ENCODE data around the gene FANCC.
"Not testable (repeated sequence)": the region's sequence is repeated elsewhere in the genome, so short reads cannot be mapped to it uniquely, and the experiment has no call there.

Gene FANCC

DNA sequence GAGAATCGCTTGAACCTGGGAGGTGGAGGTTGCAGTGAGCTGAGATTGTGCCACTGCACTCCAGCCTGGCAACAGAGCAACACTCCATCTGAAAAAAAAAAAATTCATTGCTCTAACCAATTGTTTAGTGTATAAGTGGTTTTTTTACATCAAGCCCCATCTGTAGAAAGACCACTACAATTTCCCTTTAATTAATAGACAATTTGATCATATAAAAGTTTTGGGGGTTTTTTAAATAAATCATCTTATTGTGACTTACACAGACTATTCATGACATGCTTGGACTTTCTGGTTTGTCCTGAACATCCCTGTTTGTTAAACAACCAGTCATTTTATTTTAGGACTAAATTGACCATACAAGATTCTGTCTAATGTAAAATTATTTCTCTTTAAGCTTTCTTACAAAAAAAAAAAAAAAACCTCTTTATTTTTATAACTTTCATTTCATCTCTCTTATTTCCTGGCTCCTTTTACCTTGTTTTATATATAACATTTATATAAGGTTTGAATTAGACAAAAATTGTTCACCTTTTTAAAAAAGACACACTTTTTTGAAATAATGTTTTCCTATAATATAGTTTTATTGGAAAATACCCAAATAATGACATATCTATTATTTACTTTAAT is 9.8 kb upstream of the FANCC start:
- no peak for DNase-seq

DNA sequence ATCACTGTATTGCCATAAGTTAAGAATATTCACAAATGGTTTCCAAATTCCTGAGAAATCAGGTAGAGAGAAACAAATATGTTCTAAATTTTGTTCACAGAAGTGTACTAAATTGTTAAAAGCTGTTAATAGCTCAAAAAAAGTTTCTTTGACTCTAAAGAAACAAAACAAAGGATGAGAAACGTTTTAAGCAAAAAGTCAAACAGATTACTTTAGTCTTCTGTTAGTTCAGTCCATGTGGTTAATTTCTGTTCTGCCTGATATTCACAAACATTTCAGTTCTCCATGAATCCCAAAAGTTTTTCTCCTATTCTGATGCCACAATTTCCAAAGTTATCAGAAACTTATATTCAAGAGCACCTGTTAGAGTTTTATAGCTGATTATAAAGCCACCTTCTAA is 7.7 kb upstream of the FANCC start:
- no peak for DNase-seq

DNA sequence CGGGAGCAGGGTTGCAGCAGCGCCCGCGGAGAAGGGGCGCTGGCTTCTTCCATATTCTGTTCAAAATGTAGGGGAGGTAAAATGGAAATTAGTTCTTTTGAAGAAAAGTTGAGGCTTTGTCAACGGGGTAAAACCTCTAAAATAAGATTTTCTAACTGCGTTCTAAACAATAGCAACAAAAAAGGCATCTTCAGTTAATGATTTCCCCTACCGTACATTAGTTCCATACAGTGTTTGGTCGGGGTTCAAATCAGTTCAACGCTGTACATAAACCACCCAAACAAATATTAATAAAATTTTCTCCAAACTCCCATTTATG is 343 bp upstream of the FANCC start:
- no peak for DNase-seq

DNA sequence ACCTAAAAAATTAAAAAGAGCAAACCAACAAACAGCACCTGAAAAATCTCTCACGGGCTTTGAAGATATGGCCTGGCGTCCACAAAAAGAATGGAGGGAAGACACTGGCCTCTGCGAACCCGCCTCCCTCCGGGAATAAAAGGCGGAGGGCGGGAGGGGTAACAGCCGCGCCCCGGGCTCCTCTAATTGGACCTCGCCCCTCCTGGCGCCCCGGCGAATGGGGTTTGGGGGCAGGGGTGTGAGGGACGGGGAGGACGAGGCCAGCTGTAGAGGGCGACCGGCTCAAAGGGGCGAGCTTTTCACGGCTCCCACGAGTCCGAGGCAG is 753 bp downstream of the FANCC start:
- peak; percentile 89 for DNase-seq

DNA sequence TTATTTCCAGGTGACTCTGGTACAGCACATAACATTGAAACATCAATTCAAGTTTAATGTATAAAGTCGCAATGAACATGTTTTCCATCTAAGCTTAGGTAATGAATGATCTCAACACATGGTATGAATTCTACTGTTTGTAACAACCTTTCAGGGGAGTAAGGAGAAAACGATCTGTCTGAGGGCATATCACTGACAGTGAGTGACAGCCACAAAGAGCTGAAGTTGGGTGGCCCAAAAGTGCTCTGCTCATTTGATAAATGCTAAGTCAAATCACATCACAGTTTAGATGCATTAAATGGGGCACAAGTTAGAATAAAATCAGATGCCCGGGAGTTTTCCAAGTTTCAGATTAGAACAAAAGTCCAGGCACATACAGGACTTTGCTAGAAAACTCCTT is 1.2 kb downstream of the FANCC start:
- DNase-seq, result no peak

DNA sequence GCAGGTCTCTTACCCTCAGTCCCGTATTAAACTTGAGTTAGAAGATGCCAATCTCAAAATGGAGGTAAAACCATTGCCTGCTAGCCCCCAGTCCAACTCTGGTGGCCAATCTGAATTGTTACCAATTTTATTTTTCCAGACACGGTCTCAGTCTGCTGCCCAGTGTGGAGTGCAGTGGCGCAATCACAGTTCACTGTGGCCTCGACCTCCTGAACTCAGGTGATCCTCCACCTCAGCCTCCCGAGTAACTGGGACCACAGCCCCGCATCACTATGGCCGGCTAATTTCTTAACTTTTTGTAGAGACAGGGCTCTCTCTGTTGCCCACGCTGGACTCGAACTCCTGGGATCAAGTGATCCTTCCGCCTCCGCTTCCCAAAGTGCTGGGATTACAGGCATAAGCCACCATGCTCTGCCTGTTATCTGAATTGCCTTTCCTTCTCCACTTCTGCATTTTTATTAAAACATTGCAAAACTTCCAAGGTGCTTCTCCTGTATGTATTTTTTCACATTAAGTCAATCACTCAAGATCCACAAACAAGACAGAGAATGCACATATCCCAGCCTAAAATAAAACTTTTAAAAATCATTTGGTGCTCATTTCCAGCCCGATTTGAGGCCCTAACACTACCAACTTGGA is 2.3 kb downstream of the FANCC start:
- no peak for DNase-seq

DNA sequence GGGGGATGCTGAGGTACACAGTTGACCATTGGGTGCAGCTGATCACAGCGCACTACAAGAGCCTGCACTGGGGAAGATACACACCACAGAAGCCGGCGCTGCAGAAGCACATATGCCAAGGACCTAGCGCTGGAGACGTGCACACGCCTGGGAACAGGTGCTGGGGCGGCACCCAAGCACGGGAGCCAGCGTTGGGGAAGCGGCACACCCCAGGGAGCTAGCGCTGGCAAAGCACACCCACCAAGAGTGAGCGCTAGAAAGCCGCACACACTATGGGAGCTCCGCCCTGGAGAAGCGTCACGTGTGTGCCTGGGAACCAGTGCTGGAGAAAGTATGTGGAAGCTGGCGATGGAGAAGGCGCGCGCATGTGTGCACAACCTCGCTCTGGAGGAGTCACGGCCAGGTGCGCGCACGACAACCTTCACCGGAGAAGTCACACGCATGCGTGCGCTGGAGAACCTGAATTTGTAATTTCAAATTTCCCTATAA is 4.5 kb downstream of the FANCC start:
- peak; percentile 76 for DNase-seq

DNA sequence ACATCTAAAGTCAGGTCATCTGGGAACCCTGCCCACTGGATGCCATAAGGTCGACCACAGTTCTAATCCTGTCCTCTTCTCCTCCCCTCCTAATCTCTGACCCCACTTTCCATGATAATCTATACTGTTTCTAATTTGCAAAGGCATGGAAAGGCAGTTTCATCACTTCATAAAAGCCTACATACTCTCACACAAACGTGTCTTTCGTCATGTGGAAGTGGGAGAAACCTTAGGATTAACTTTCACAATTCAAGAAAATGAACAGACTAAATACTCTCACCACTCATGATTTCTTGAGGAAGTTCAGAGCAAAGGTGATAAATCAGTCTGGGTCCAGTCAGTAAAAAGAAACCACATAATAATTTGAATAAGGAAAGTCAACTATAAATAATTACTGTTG is 5.5 kb downstream of the FANCC start:
- peak; percentile 13 for DNase-seq

DNA sequence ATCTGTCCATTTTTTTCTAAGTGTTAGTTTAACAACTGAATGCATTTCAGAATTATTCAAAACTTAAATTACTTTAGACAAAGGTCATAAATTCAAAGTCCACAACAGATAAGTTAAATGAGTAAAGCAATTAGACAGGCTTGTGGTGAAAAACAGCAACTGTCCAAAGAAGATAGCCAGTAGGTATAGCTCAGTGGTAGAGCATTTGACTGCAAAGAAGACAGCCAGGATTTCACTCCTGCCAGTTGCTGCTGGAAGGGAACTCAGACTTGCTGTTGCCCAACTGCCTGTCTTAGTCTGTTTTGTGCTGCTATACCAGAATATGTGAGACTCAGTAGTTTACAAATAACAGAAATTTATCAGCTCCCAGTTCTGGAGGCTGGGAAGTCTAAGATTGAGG is 10.0 kb downstream of the FANCC start:
- no peak for DNase-seq

DNA sequence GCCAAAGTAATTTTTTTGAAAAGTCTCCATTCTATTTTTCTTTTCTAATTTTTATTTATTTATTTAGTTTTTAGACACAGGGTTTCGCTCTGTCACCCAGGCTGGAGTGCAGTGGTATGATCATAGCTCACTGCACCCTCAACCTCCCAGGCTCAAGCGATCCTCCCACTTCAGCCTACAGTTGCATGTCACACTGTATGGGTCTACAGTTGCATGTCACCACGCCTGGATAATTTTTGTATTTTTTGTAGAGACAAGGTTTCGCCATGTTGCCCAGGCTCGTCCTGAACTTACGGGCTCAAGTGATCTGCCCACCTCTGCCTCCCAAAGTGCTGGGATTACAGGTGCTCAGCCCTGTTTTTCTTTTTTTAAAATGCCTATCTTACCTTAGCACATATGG is 10.7 kb downstream of the FANCC start:
- no peak for DNase-seq

DNA sequence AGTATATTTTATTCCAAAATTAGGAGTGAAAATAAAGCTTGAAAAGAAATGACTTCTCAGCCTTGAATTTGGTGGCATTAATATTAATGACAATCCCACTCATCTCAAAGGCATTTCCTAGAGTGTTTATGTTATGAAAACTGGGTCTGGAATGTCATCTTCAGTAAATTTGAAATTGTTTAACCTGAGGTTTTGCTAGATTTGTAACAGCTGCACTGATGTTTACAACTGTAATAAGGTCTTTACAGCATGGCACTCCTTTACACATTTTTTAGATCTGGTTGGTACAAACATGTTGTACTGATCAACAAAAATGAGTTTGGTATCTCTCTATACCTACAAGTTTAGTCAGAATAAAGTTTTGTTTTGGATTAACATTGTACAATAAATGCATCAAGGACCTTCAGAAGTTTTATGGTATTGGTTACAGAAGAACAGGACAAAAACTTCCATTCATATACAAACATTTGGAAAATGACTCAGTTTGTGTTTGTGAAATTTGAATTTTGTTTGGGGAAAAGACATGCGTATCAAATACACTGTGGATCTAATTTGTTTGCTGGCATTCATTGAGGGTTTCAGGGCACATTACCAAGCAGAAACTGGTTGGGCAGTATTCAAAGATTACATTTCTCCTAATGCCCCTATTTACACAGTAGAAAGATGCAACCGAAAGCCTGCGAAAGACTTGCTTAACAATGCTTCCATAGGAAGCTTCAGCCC is 11.6 kb downstream of the FANCC start:
- peak; percentile 55 for DNase-seq

DNA sequence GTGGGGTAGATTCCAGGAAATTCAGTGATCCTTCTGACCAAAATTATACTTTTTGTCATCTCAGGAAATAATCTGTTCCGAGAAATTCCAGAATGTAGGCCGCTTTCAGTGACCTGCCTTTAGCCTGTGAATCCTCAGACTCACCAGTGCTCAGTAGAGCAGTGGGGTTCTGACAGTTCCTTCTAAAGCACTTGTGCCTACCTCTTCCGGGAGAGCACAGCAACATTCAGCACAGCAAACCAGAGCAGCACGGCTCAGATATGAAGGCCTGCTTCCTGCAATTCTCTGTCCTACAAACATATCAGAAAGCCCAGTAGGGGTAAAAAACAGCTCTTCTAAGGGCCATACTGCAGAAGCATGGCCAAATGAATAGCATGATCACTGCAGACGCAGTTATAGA is 15.0 kb downstream of the FANCC start:
- no peak for DNase-seq

DNA sequence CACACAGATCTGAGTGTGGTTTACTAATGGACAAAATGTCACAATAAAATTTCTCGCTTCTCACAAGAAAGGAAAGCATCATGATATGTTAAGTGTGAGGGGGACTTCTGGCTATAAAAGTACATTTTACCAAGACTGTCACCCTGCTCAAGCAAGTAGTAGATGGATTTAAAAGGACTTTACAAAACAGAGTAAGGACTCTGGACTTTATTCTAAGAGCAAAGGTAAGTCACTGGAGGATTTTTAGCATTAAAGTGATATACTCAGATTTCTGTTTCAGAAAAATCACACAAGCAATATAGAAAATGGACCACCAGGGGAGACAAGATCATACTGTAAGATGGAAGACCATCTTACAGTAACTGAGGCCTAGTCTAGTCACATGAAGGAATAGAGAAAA is 19.7 kb downstream of the FANCC start:
- DNase-seq, result no peak

DNA sequence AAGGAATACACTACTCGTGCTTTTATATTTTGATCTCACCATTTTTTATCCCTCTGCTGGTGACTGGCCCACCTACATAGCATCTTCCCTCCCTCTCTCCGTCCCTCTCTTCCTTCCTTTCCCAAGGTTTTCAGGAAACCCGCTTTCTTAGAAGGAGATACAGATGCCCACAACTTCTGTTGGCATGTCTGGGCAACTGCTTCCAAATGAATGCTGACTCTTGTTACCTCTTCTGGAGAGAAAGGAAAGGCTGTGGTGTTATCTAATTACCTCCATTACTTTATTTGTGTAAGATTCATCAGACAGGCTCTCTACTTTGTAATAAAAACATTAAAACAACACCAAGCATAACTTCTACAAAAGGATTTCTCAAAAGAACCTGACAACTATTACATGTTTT is 20.2 kb downstream of the FANCC start:
- no peak for DNase-seq

DNA sequence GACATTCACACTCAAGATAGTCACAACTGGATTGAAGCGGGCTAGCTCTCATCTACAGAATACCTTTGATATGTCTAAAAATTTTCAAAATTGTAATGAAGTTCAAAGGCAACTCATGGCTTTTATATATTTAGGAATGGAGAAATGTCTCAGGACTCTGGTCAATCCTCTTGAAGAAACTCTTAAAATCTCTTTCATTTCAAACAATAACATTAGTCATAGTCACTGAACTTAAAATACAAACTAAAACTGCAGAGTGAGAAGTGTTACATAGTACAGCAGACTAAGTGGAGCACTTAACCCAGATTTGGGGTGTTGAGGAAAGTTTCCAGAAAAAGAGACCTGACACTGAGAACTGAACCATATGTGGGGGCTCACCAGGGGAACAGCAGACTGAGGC is 20.7 kb downstream of the FANCC start:
- no peak for DNase-seq

DNA sequence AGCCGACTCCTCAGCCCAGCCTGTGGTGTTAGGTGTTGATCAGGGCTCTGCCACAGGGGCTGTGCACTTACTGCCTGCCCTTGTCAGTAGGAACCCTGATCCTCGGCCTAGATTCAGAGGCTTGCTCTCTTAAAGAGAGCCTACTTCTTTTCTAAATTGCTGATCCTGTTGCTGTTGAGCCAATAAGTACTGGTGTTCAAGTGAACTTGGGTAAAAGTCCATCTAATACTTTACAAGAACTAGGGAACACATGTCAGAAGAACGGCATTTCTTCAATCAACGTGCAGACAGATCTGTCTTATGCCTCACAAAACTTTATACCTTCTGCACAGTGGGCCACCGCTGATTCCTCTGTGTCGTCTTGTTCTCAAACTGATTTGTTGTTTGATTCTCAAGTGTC is 24.2 kb downstream of the FANCC start:
- not testable (repeated sequence) for DNase-seq

DNA sequence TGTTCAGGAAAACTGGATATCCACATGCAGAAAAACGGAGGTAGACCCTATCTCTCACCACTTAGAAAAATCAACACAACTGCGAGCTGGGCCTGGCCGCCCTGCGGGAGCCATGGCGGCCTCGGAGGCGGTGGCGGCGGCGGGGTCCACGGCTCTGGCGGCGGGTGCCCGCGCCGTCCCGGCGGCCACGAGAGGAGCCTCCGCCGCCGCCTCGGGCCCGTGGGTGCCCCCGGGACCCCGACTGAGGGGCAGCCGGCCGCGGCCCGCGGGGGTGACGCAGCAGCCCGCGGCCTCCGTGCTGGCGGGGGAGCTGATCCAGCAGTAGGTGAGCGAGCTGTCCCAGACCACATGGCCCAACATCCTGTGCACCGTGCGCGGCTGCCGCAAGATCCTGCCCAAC is 25.3 kb downstream of the FANCC start:
- no peak for DNase-seq

DNA sequence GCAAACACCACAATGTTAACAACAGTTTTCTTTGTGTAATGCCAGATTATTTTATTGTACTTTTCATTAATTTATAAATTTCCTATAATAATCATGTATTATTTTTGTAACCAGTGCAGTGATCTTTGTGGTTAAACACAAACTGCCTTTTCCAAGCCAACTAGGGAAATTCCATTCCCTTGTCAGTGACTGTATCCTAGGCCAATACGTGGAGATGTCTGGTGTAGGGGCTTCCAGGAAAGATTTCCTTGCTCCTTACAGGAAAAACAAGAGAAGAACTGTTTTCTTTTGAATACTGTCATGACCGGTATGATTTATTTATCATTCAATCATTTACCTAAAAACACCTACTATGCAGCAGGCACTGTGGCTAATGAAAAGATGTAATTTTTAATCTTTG is 31.4 kb downstream of the FANCC start:
- DNase-seq, result no peak

DNA sequence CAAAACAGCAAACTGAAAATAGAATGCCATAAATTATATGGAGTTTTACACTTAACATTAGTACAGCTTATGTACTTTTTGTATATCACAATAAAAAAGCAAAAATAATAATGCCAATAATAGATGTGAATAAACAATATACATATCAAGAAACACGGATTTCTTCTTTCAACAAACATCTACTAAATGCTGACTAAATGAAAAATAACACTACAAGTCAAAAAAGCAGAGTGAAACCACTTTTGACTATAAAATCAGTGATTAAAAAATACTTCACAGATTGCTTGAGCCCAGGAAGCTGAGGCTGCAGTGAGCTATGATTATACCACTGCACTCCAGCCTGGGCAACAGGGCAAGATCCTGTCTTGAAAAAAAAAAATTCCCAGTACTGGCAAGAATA is 32.2 kb downstream of the FANCC start:
- no peak for DNase-seq

DNA sequence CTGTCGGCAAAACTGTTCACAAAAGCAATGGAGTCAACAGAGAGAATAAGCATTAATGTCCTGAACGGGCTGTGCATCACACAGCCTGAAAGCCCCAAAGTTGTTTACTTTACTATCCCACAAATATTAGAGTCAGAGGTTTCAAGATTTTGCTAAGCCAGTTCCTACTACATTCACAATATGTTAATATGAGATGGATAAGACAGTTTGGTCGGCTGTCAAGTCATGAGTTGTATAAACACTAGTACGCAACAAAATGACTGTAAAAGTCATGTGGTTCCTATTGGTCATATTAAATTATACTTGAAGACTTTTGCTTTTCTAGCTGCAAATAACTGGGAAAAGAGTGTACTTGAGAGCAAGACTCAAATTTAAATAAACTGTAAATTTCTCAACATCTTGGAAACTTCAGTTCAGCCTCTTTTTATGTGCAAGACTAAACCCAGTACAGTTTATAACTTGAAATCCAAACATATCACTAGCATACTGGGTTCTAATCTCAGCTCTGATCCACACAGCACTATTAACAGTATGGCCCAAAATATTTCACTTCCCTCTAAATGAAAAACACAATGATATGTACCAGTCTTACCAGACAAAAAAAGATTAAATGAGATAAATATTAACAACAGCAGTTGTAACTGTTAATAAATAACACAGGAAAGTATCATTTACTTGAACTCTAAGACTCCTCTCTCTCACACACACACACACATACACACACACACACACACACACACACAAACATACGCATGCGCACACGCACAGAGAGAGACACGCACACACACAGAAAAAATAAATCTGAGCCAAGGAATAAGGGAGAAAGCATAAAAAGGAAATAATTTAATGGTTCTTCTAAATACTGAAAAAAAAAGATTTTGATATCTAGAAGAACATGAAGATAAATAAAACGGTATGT is 33.1 kb downstream of the FANCC start:
- peak; percentile 10 for DNase-seq

DNA sequence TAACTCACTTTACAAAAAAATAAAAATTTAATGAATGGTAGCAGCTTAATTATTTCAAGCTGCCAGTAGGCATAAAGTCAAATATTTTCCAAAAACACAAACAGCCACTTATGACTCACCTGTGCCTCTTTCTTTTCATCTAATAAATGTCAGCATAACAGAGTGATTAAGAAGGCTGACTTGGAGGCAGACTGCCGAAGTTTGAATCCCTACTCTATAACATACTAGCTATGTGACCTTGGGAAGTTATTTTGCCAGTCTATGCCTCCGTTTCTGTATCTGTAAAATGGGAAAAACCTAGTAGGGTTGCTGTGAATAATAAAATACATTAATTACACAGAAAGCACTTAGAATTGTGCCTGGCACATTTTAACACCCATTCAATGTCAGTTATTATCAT is 33.8 kb downstream of the FANCC start:
- peak; percentile 6 for DNase-seq

DNA sequence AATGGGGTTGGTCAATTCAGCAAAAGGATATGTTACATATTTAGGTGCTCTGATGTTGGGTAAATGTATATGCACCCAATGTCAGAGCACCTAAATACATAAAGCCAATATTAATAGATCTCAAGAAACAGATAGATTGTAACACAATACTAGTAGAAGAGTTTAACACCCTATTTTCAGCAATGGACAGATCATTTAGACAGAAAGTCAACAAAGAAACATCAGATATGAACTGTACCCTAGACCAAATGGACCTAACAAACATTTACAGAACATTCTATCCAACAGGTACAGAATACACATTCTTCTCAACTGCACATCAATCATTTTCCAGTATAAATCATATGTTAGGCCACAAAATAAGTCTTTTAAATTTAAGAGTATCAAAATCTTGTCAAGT is 35.2 kb downstream of the FANCC start:
- no peak for DNase-seq

DNA sequence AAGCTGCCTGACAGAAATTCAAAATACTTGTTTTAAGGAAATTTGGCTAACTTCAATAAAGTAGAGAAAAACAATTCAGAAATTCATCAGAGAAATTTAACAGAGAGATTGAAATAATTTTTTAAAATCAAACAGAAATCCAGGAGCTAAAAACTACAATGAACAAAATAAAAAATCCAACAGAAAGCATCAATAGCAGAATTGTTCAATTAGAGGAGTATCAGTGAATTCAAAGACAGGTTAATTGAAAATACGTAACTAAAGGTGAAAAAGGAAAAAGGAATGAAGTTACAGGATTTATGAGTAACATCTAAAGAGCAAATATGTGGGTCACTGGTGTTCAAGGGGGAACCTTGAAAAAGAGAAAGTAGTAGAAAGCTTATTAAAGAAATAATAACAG is 36.8 kb downstream of the FANCC start:
- no peak for DNase-seq

DNA sequence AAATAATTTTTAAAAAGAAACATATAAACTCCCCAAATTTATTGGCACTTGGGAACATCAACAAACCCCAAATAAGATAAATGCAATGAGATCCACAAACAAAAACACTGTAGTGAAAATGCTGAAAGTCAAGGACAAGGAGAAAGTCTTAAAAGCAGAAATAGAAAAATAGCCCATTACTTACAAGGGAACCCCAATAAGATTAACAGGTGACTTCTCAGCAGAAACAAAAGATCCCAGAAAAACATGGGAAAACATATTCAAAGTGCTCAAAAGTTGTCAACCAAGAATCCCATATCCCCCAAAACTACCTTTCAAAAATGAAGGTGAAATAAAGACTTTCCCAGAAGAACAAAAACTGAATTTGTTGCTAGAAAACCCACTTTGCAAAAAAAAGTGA is 40.0 kb downstream of the FANCC start:
- DNase-seq, result no peak

Data from EL (cell line).